Colonic mucosa (tissue), 4 donors: ENCODE data around the gene TOMM70. TPM values are rescaled to one million over a fixed set of nuclear protein-coding genes. Genes with fewer than 3 reads are reported as not detected.

Experiments used
- DNase-seq: peaks from one replicate; pipeline ENCODE4 v3.0.0-alpha.2; 2020
- H3K27ac ChIP-seq: fragments of 200-600 bp; one replicate; pipeline ENCODE4 v1.8.0; 2021
- H3K27me3 ChIP-seq: fragments of 200-600 bp; one replicate; pipeline ENCODE4 v1.8.0; 2021
- H3K36me3 ChIP-seq: fragments of 200-600 bp; one replicate; pipeline ENCODE4 v1.8.0; 2021
- H3K4me1 ChIP-seq: fragments of 200-600 bp; one replicate; pipeline ENCODE4 v1.8.0; 2021; ENCODE audit warnings: mild to moderate bottlenecking
- H3K4me3 ChIP-seq: fragments of 200-600 bp; one replicate; pipeline ENCODE4 v1.8.0; 2021
- H3K9ac ChIP-seq, 2 donors: one replicate each; pipeline ENCODE4 v1.7.0; 2013; ENCODE audit warnings: control low read depth in 2 of 2, low read depth in 2 of 2, low read length in 2 of 2
- H3K9me3 ChIP-seq: fragments of 200-600 bp; one replicate; pipeline ENCODE4 v1.8.0; 2021
- CTCF ChIP-seq: fragments of 200-600 bp; IDR thresholded peaks from one replicate; pipeline ENCODE4 v1.8.0; 2022; ENCODE audit warnings: antibody characterized with exemption, mild to moderate bottlenecking
- intact Hi-C: fragments of 100-400 bp; cut with DNase I; formaldehyde crosslinking; loops from one replicate; pipeline ENCODE4 v1.14.1; 2022
- total RNA-seq, 2 donors: library from RNA; stranded (reverse); fragmentation: NEBNext Ultra II Directional in 1 of 2; extraction: Animal tissue kit (Norgen Biotek cat#: 25700) in 1 of 2; gene quantifications; one replicate each; pipeline ENCODE4 v1.2.1, GENCODE V29; 2021
- donor health status: healthy.
- donor health status: DM: no; HTN: no; CAD: no.
- donor health status: DM: no; HTN: no; CAD: no.

Gene TOMM70
- total RNA-seq, 2 donors from 2014 or later: 45.6 to 58.1 TPM

GRCh38 chr3:100438623-100438974, 37.7 kb upstream of the TOMM70 start:
- TF ChIP-seq CTCF: no peak
- Histone ChIP-seq H3K27ac (no peak overlapping the region), H3K36me3 (no peaks in the 10 kb centered on the region), H3K4me1 (no peaks in the 10 kb centered on the region), H3K4me3 (no peak overlapping the region), H3K9me3 (no peaks in the 10 kb centered on the region), H3K27me3 (no peaks in the 10 kb centered on the region), H3K9ac (no peak overlapping the region)
- no peak for DNase-seq
- intact Hi-C loops: no loop called here

DNA sequence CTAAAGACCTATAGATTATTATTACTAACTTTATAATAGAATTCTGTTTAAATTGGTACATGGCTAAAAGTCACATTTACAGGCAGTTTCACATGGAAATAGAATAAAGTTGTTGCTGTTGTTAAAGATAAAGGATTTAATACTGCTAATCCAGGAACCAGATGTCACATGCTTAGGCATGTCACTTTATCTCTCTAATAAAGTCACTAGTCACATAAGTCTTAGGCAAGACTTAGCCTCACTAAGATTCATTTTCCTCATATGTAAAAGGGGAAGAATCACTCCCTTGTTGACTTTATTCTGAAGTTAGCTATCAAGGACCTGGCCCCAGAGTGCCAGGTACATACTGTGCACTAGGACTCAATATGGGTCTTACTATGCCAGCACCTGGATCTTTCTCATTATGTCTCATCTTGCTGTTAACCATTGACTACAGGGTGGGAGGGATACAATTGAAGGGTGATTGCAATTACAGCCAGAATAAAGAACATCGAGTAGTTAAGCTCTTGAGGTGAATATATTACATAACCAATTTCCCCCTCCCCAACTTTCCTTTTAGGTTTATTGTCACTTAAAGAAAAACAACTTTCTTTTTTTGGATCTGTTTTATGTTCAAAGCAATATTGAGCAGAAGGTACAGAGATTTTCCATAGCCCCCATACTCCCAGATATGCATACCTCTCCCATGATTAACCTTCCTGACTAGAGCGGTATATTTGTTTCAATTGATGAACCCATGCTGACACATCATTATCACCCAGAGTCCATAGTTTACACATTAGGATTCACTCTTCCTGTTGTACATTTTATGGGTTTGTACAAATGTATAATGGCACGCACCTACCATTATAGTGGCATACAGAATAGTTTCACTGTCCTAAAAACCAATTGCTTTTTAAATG, 37.1 kb upstream of the TOMM70 start:
- H3K9me3 ChIP-seq: no peaks in the 10 kb centered on the region
- intact Hi-C loops: no loop called here
- no peak for TF ChIP-seq CTCF
- DNase-seq: no peak
- no peaks in the 10 kb centered on the region for H3K36me3 ChIP-seq
- H3K27ac ChIP-seq: no peak overlapping the region
- H3K9ac ChIP-seq: no peak overlapping the region
- no peak overlapping the region for H3K4me3 ChIP-seq
- no peaks in the 10 kb centered on the region for H3K27me3 ChIP-seq
- H3K4me1 ChIP-seq: no peaks in the 10 kb centered on the region

DNA sequence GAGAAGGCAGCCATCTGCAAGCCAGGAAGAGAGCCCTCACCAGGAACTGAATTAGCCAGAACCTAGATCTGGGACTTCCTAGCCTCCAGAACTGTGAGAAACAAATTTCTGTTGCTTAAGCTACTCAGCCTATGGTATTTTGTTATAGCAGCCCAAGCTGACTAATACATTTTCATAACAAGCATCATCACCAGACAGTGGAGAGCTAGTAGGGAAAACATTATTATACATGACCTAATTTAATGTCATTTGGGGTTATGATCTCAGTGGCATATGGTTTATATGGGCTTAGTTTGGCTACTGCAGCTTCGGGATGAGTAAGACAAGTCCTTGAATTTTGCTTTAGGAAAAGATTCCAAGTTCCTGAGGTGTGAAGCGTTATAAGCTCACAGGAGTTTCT, 36.1 kb upstream of the TOMM70 start:
- H3K4me3 ChIP-seq: no peak overlapping the region
- no peak for TF ChIP-seq CTCF
- no peaks in the 10 kb centered on the region for H3K9me3 ChIP-seq
- no peaks in the 10 kb centered on the region for H3K36me3 ChIP-seq
- no peaks in the 10 kb centered on the region for H3K27me3 ChIP-seq
- intact Hi-C loops: no loop called here
- H3K9ac ChIP-seq: no peak overlapping the region
- DNase-seq: no peak
- H3K4me1 ChIP-seq: no peaks in the 10 kb centered on the region
- no peak overlapping the region for H3K27ac ChIP-seq

DNA sequence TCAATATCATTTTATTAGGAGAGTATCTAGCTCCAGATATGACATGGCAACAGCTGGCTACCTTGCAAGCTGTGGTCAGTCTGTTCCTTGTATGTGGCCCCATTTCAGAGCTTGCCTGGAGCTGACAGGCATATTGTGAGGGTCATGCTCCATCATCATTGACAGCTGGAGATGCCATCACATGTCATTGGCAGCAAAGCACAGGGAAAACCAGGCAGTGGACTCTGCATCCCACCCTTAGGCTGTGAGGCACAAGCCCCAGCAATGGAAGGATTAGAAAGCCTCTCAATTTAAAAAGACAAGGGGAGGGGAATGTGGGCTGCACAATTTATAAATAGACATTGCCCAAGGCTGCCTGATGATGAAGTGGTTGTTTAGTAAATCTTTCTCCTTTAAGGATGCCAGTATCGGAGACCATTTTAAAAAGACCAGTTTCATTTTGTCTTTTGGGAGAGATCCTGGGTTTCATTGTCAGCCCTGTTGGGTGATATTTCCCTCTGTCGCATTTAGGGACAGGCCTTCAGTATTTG, 28.4 kb upstream of the TOMM70 start:
- Histone ChIP-seq H3K4me1 (peaks cover 3% of the 10 kb centered on the region), H3K27me3 (no peaks in the 10 kb centered on the region), H3K9me3 (no peaks in the 10 kb centered on the region), H3K36me3 (no peaks in the 10 kb centered on the region), H3K4me3 (no peak overlapping the region), H3K27ac (no peak overlapping the region), H3K9ac (no peak overlapping the region)
- intact Hi-C loops: no loop called here
- DNase-seq: no peak
- no peak for TF ChIP-seq CTCF

- Histone ChIP-seq H3K36me3 (no peaks in the 10 kb centered on the region), H3K9me3 (no peaks in the 10 kb centered on the region), H3K27ac (no peak overlapping the region), H3K9ac (no peak overlapping the region), H3K4me1 (peaks cover 3% of the 10 kb centered on the region), H3K27me3 (no peaks in the 10 kb centered on the region), H3K4me3 (no peak overlapping the region)
- no peak for DNase-seq
- intact Hi-C loops: no loop called here
- TF ChIP-seq CTCF: no peak
Observed at GRCh38 chr3:100427699-100428098, 26.8 kb upstream of the TOMM70 start.
